GM19455 (cell line): ENCODE results near the gene ACKR2.
"Not testable (repeated sequence)": the region's sequence is repeated elsewhere in the genome, so short reads cannot be mapped to it uniquely, and the experiment has no call there.

Source experiments
- ATAC-seq: cut with Tn5 transposase; IDR thresholded peaks from one replicate; pipeline ENCODE4 v1.9.1; 2021; ENCODE audit not compliant: unreplicated experiment

ACKR2 gene

DNA sequence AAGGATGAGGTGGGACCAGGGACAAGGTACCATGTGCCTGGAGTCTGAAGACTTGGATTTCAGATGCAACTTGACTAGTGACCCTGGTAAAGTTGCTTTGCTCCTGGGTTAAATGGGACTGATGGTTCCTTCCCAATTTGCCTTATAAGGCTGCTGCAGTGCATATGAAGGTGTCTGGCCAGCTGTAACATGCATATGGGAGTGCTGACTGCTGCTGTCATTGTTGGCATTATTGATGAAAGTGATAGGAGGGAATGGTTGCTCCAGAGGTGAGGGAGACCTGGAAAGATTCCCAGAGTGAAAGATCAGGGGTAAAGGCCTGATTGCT lies 45.9 kb downstream of the ACKR2 start:
- ATAC-seq, result no peak

DNA sequence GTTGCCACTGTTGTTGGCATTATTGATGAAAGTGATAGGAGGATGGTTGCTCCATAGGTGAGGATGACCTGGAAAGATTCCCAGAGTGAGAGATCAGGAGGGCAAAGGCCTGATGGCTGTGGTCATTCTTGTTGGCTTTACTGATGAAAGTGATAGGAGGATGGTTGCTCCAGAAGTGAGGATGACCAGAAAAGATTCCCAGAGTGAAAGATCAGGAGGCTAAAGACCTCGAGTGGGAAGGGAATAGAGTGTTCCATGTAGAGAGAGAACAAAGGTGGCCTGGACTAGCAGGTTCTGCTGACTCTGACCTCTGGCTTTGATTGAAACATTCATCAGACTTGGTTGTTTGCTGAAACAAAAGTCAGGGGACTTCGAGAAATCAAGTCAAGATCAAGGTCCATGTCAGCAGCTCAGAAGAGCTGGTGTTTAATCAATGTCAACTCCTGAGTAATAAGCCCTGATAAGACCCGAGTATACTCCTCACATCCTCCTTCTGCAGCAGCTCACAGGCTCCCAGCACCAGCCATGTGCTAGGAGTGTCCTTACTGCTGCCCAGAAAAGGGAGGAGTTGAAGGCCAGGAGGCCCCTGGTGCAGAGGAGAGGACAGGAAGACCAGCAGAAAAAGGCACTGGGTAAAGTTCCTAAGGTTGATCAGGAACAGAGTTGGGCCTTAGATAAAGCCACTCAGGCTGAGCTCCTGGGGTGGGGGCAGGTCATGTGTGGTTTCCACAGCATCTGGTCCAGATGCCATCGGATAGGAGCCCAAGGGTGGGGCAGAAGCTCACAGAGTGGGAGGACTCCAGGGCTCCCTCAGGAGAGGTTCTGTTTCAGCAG lies 46.5 kb downstream of the ACKR2 start:
- ATAC-seq, result no peak

DNA sequence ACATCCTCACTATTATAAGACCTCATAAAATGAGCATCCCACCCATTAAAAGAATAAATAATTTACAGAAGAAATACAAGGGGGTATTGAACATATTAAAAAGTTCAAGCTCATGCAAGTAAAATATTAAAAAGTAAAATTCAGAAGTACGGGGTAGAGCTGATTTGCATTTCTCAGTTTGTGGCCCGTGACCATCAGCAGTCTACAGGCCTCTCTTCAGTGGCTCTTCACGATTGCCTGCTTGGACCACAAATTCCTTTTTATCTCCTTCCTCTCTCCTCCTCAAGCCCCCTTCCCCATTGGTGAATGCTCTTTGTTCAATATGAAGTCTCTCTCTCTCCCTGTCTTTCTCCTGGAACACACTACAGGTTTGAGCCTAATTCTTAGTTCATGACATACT lies 47.3 kb downstream of the ACKR2 start:
- ATAC-seq, result no peak

DNA sequence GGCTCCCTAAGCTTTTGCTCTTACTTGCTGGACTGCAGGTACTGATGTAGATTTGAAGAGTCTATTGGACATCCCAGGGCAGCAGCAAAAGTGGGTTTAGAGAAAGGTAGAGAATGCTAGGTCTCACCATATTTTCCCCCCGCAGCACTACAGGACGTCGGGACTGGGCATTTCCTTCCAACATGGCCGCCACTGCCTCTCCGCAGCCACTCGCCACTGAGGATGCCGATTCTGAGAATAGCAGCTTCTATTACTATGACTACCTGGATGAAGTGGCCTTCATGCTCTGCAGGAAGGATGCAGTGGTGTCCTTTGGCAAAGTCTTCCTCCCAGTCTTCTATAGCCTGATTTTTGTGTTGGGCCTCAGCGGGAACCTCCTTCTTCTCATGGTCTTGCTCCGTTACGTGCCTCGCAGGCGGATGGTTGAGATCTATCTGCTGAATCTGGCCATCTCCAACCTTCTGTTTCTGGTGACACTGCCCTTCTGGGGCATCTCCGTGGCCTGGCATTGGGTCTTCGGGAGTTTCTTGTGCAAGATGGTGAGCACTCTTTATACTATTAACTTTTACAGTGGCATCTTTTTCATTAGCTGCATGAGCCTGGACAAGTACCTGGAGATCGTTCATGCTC lies 55.2 kb downstream of the ACKR2 start:
- ATAC-seq, result no peak

DNA sequence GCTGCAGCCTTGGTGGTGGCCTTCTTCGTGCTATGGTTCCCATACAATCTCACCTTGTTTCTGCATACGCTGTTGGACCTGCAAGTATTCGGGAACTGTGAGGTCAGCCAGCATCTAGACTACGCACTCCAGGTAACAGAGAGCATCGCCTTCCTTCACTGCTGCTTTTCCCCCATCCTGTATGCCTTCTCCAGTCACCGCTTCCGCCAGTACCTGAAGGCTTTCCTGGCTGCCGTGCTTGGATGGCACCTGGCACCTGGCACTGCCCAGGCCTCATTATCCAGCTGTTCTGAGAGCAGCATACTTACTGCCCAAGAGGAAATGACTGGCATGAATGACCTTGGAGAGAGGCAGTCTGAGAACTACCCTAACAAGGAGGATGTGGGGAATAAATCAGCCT lies 56.0 kb downstream of the ACKR2 start:
- ATAC-seq, result no peak

DNA sequence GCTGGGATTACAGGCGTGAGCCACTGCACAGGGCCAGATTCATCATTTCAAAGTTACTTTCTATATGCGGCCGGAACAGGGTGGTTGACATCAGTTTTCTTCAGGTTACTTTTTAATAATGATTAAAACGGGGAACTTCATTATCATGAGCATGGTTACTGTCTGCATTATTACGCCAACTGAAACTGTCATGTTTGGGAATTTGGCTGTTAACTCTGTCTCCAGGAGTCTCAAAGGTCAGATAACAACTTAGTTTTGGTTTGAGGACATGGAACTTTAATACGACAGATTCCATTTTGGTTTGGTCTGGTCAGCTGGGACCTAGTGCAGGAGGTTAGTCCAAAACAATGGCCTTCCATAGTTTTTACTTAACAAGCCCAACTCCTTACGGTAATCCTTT lies 57.9 kb downstream of the ACKR2 start:
- no peak for ATAC-seq

DNA sequence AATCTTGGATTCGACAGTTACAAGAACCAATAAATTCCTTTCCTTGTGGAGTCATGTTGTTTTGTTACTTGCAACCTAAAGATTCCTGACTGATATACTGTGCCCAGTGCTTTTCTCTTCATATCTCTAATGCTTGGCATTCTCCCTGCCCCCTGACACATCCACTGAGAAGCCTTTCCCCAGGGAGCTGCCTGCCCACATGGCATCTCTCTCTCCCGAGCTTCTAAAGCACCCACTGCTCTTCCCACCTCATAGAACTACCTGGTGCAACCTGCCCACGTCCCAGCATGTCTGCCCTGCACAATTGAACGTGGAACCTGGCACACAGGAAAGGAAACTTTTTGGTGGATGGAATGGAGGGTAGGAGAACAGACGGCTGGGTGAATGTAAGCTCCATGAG lies 59.6 kb downstream of the ACKR2 start:
- ATAC-seq, result no peak

DNA sequence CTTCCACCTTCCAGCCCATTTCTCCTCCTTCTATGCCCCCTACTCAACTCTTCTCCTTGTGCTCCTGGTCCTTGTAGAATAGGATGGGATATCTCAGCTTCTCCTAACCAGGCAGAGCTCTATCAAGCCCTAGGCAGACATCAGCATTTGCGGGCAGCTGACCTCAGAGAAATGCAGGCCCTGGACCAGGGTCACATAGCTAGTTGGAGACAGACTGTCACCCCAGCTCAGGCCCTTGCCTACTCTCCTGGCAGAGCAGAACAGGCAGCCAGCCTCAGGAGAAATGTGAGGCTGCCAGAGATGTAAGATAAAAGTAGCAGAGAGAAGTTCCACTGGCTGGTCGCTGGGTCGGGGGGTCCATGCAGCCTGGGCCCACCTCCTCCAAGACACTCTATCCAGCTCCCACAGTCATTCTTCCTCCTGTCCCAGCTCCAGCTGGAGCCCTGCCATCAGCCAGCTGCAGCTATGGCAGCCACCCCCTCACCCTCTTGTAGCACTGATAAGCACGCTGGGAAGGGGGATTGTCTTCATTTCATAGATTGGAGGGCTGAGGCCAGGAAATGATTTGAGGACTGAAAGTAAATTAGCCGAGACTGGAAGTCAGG lies 62.4 kb downstream of the ACKR2 start:
- no peak for ATAC-seq

DNA sequence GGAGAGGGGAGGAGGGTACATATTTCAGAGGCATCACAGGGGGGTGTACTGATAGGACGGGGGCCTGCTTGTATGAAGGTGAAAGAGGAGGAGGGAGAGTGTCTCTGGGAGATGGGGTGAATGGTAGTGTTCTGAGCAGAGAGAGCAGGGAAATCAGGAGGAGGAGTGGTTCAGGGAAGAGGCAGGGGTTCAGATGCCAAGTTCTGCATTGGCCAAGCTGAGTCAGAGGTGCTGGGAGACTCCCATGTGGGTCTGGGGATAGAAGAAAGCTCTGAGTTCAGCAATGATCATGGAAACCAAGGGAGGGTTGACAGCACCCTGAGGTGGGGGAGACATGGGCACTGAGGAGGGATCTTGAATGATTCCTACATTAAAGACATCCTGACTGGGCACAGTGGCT lies 63.5 kb downstream of the ACKR2 start:
- no peak for ATAC-seq

DNA sequence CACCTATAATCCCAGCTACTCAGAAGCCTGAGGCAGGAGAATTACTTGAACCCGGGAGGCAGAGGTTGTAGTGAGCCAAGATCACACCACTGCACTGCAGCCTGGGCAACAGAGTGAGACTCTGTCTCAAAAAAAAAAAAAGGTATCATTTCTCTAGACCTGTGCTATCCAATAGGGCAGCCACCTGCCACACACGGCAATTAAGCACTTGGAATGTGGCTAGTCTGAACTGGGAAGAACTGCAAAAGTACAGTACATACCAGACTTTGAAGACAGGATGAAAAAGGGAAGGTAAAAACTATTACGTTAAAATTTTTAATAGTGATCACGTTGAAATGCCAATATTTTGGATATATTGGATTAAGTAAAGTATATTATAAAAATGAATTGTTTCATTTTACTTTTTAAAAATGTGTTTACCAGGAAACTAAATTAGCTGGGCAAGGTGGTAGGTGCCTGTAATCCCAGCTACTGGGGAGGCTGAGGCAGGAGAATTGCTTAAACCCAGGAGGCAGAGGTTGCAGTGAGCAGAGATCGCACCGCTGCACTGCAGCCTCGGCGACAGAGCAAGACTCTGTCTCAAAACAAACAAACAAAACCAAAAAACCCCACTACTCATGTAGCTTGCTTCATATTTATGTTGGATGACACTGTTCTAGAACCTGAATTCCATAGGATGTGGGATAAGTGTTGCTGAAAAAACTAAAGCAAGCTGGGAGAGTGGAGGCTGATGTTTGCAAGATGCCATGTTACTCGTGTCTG lies 64.2 kb downstream of the ACKR2 start:
- ATAC-seq, result no peak

DNA sequence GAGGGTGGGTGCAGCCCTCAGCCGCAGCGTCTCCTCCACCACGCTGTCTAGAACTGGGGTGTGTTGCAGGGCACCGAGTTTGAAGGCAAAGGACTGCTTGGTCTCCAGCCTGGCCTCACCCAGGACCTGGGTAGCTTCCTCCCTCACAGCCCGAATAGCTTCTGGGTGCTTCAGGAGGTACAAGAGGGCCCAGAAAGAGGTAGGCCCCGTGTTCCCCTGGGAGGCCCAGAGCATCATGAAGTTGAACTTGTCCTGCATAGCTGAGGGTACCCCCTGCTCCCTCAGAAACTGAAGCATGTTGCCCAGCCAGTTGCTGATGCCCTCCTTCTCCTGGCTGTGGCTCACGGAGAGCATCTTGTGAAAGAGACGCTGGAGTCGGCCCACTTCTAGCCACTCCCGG lies 65.5 kb downstream of the ACKR2 start:
- no peak for ATAC-seq

DNA sequence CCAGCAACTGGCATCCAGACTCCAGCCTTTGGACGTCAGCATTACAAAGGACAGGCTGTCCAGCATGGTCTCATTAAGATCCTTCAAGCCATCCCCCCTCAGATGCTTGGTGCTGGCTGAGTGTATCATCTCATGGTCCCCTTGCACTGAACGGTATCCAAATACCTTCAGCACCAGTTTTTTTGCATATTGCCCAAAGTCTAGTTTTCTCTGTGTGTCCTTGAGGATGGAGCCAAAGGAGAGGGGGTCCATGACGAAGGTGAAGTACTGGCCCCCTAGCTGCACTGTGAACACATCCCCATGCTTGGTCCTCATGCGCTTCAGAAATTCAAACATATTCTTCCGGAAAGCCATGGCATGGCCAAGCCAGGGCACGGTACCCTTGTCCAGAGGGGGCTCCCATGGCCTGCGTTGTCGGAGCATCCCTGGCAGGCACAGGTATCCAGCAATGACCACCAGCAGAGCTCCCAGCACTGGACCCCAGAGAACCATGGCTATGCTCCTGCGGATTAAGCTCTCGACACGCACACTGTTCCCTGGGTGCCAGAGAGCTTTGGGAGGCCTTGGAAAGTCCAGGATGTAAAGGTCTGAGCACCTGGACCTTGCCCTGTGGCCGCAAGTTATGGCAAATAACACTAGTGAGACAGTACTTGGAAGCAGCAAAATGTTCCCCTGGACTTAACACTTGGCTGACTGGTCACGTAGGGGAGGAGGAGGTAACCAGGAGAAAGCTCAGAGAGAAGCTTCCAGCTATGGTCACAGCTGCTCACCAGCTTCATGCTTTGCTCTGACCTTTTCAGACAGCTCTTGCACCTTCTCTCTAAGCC lies 66.3 kb downstream of the ACKR2 start, which contains the start of gene CYP8B1:
Gene CYP8B1, minus strand, starts transcription at position 555 of the 827 bp plus-strand sequence. Its CDS starts 63 bp downstream, at position 492.
- no peak for ATAC-seq

DNA sequence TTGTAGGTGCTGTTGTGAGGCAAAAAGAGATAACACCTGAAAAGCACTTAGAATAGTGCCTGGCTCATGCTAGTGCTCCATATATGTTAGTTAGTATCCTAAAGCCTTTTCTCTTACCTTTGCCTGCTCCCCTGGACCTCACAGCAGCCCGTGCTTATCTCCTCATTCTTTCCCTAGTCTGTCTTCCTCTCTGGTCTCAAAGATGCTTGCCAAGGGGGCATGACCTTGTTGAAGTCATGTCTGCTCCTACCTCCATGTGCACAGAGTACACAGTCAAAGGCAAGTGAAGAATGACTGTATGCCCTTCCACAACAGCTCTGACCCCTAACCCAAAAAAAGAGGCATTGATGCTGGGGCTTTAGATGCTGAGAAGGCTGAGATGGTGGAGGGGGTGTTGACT lies 67.2 kb downstream of the ACKR2 start:
- no peak for ATAC-seq

DNA sequence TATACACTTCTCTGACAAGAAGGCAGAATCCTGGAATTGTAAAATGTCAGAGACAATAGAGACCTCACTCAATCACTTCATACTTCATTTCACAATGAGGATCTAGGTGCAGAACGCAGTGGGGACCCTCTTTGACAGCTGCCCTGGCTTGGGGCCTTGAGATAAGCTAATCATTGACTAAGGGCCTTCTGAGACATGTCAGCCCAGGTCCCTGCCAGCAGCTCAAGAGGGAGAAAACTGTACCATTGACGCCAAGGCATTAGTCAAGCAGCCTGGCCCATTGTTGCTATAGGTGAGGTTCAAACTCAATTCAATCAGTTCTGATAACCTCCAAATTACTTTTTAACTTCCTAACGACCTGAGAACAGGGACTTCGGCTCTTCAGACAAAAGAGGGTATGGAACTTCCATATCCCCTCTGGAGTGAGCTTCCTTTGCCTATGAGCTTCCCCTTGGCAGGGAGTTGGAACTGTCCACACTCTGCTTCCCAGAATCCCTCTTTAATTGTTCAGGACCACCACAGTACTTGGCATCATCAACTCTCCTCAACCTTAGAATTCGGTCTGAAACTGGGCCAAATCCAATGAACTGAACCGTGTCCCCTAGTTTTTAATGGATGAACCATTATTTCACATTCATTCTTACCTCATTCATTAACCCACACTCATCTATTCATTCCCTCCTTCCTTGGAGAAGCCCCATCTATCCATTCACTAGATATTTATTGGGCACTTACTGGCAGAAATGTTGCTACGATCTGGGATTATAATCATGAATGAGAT lies 67.9 kb downstream of the ACKR2 start:
- no peak for ATAC-seq

DNA sequence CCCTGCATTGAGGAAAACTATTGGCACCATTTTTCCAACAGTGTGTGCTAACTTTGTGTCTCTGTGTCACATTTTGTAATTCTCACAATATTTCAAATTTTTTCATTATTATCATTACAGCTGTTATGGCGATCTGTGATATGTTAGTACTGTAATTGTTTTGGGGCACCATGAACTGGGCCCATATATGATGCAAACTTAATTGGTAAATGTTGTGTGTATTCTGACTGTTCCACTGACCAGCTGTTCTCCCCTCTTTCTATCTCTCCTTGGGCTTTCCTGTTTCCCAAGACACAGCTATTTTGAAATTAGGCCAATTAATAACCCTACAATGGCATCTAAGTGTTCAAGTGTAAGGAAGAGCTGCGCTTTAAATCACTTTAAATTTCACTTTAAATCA lies 68.6 kb downstream of the ACKR2 start:
- no peak for ATAC-seq

DNA sequence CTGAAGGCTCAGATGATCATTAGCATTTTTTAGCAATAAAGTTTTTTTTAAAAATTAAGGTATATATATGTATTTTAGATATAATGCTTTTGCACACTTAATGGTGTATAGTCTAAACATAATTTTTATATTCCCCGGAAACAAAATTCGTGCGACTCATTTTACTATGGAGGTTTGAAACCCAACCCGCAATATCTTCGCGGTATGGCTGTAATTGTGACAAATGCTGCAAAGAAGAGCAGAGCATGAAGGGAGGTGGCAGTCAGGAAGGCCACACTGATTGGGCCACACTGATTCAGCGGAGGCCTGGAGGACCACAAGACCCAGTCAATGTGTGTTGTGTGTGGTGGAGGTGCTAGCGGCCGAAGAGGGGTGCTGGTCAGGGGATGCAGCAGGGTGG lies 70.9 kb downstream of the ACKR2 start:
- no peak for ATAC-seq

DNA sequence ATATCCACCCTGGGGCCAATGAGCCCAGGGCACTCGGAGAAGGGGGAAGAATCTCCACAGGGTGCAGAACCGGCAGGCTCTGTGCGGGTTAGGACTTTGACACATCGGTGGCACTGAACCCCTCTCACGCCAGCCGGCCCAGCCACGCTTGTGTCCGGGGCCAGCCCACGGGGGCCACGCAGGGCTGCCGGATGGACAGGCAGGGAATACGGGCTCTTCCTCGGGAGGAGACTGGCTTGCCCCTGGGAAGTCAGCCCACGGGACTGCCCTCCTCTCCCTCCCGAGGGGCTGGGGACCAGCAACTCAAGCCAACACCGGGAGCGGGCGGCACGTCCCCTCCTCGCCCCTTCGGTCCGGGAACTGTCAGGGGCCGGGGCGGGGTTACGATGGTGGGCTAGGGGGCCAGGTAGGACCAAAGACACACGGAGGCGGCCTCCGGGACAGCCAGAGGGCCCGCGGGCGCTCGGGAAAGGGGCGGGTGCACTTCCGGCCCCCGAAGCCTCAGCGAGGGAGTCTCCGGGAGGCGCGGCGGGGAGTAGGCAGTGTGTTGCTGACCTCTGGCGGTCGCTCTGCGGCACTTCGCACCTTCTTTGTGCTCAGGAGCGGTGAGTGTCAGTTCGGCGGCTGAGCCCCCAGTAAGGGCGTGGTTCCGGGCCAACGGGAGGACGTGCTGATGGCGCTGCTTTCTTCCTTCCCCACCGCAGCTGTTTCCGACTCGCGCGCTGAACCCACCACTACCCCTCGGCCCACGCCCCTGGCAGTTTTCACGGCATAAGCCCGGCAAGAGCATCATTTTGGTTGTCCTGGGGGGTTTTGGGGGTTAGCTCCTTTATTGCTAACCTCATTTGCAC lies 71.6 kb downstream of the ACKR2 start:
- peak; percentile 97 for ATAC-seq

DNA sequence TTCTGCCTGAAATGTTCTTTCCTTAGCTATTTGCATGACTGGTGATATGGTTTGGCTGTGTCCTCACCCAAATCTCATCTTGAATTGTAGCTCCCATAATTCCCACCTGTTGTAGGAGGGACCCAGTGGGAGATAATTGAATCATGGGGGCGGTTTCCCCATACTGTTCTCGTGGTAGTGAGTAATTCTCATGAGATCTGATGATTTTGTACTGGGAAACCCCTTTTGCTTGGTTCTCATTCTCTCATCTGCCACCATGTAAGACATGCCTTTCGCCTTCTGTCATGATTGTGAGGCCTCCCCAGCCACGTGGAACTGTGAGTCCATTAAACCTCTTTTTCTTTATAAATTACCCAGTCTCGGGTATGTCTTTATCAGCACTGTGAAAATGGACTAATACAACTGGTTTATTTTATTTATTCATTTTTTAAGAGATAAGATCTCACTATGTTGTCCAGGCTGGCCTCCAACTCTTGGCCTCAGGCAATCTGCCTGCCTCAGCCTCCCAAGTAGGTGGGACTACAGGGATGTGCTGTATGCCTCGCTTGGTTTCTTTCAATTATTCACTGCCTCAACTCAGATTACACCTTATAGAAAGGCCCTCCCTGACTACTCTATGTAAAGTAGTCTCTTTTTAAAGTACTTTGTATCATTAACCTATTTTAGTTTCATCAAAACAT lies 74.1 kb downstream of the ACKR2 start:
- ATAC-seq, result not testable (repeated sequence)
